HepG2 (cell line): ENCODE measurements around the gene IFNAR2. TPM values are rescaled to one million over a fixed set of nuclear protein-coding genes. Genes with fewer than 3 reads are reported as not detected.

Experiments used
- DPF2 ChIP-seq: sonication (generic); formaldehyde crosslinking; IDR thresholded peaks from 2 replicates; pipeline ENCODE4 v1.4.0; 2020; ENCODE audit warnings: mild to moderate bottlenecking, low read depth, missing genetic modification reagents, borderline replicate concordance
- GATAD2A ChIP-seq: IDR thresholded peaks from 2 replicates; pipeline ENCODE4 v1.6.1; 2016
- MAZ ChIP-seq, 2 experiments: sonication (generic) in 1 of 2; formaldehyde crosslinking in 1 of 2; IDR thresholded peaks; 2 replicates each; pipeline versions ENCODE4 v1.5.0 to v1.6.1; 2012 to 2020; ENCODE audit warnings: low read depth in 2 of 2, mild to moderate bottlenecking in 2 of 2, borderline replicate concordance in 1 of 2, improper control_type of control experiment in 1 of 2, low read length in 1 of 2, missing genetic modification reagents in 1 of 2, moderate library complexity in 1 of 2
- MYNN ChIP-seq: sonication (generic); formaldehyde crosslinking; IDR thresholded peaks from 2 replicates; pipeline ENCODE4 v1.4.0; 2020; ENCODE audit warnings: mild to moderate bottlenecking, low read depth, missing genetic modification reagents
- PLSCR1 ChIP-seq: sonication (generic); formaldehyde crosslinking; IDR thresholded peaks from 2 replicates; pipeline ENCODE4 v1.5.0; 2020; ENCODE audit warnings: missing genetic modification reagents, mild to moderate bottlenecking, borderline replicate concordance
- RORA ChIP-seq: sonication (generic); formaldehyde crosslinking; IDR thresholded peaks from 2 replicates; pipeline ENCODE4 v1.5.0; 2020; ENCODE audit warnings: mild to moderate bottlenecking, missing genetic modification reagents, moderate library complexity
- SP5 ChIP-seq: IDR thresholded peaks from 2 replicates; pipeline ENCODE4 v1.6.1; 2016; ENCODE audit warnings: low read depth, borderline replicate concordance
- TRAFD1 ChIP-seq: sonication (generic); formaldehyde crosslinking; IDR thresholded peaks from 2 replicates; pipeline ENCODE4 v1.5.1; 2020; ENCODE audit warnings: missing genetic modification reagents, mild to moderate bottlenecking, borderline replicate concordance
- YY1 ChIP-seq: IDR thresholded peaks from 2 replicates; pipeline ENCODE4 v1.6.1; 2011; ENCODE audit warnings: low read length, low read depth, moderate library complexity, mild to moderate bottlenecking; ENCODE audit not compliant: insufficient read depth, insufficient replicate concordance
- ZFP36L1 ChIP-seq: sonication (generic); formaldehyde crosslinking; IDR thresholded peaks from 2 replicates; pipeline ENCODE4 v1.8.0; 2022; ENCODE audit warnings: mild to moderate bottlenecking, missing genetic modification reagents, moderate library complexity
- ZNF383 ChIP-seq: sonication (generic); formaldehyde crosslinking; IDR thresholded peaks from 2 replicates; pipeline ENCODE4 v1.4.0; 2020; ENCODE audit warnings: missing genetic modification reagents, mild to moderate bottlenecking, borderline replicate concordance
- ZNF512B ChIP-seq: sonication (generic); formaldehyde crosslinking; IDR thresholded peaks from 2 replicates; pipeline ENCODE4 v1.5.1; 2020; ENCODE audit warnings: missing genetic modification reagents, mild to moderate bottlenecking, borderline replicate concordance
- ZNF678 ChIP-seq: sonication (generic); formaldehyde crosslinking; IDR thresholded peaks from 2 replicates; pipeline ENCODE4 v1.4.0; 2020; ENCODE audit warnings: mild to moderate bottlenecking, missing genetic modification reagents
- ZNF746 ChIP-seq: sonication (generic); formaldehyde crosslinking; IDR thresholded peaks from 2 replicates; pipeline ENCODE4 v1.8.0; 2022; ENCODE audit warnings: mild to moderate bottlenecking, missing genetic modification reagents
- polyA plus RNA-seq, 8 experiments: library from polyadenylated mRNA; depleted of rRNA in 3 of 8; stranded (reverse) in 7 of 8; unstranded in 1 of 8; fragments of >200 nt; fragmentation: Illumina TruSeq in 4 of 8; extraction: Trizol in 4 of 8; gene quantifications; 2 replicates each; pipeline versions ENCODE4 v1.2.1 to v1.2.3, GENCODE V29; 2011 to 2016; ENCODE audit warnings: low read depth in 4 of 8, missing spikeins in 1 of 8, mixed read lengths in 1 of 8; ENCODE audit not compliant: insufficient read depth in 1 of 8
- total RNA-seq, 5 experiments: library from RNA; depleted of rRNA; stranded (reverse); fragments of >200 nt; fragmentation: Illumina TruSeq; extraction: Trizol; gene quantifications; 2 replicates each; pipeline ENCODE4 v1.2.3, GENCODE V29; 2016; ENCODE audit warnings: low read depth in 1 of 5
- TF ChIP-seq, protein P1 (sequence below): sonication (generic); formaldehyde crosslinking; IDR thresholded peaks from 2 replicates; pipeline ENCODE4 v1.5.1; 2020; ENCODE audit warnings: missing genetic modification reagents, mild to moderate bottlenecking, borderline replicate concordance
- TF ChIP-seq, protein P2 (sequence below): sonication (generic); formaldehyde crosslinking; IDR thresholded peaks from 2 replicates; pipeline ENCODE4 v1.4.0; 2020; ENCODE audit warnings: mild to moderate bottlenecking, missing genetic modification reagents

Gene IFNAR2
- total and polyA plus RNA-seq, 2 of the 13 experiments (the other 11 are each of a cell fraction or from before 2014, with no cell fraction given): 5.1 to 24.1 TPM

GRCh38 chr21:33266050-33266788 lies 36.5 kb downstream of the IFNAR2 start, which contains the start of gene IL10RB (continued):
- TF ChIP-seq TRAFD1 (CRISPR knock-in tag): no peak
- no peak; the same call in 1 of the 2 replicates for TF ChIP-seq ZNF512B
- 0 out of 2 replicates have a peak, but pooled peaks have one; percentile 61 for TF ChIP-seq RORA (CRISPR knock-in tag)
- TF ChIP-seq MYNN (CRISPR knock-in tag): no peak
- TF ChIP-seq ZNF746 (CRISPR knock-in tag): no peak
- peak; percentile 58 for TF ChIP-seq YY1
- no peak for TF ChIP-seq SP5 (CRISPR knock-in tag)
- TF ChIP-seq ZFP36L1: 0 out of 2 replicates have a peak, but pooled peaks have one; percentile 49
- no peak for TF ChIP-seq ZNF383 (CRISPR knock-in tag)
- no peak for TF ChIP-seq PLSCR1 (CRISPR knock-in tag)
- TF ChIP-seq, protein P1, sequence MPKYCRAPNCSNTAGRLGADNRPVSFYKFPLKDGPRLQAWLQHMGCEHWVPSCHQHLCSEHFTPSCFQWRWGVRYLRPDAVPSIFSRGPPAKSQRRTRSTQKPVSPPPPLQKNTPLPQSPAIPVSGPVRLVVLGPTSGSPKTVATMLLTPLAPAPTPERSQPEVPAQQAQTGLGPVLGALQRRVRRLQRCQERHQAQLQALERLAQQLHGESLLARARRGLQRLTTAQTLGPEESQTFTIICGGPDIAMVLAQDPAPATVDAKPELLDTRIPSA (CRISPR knock-in tag): 0 out of 2 replicates have a peak, but pooled peaks have one; percentile 33
- peak; percentile 31; the same call in 1 of the 2 replicates for TF ChIP-seq MAZ (IDR thresholded peaks at IDR 0.05; ENCODE audit: borderline replicate concordance, low read depth, low read length)
- peak; percentile 67 for TF ChIP-seq MAZ (CRISPR knock-in tag; IDR thresholded peaks at IDR 0.05; ENCODE audit: low read depth)
- TF ChIP-seq ZNF678 (CRISPR knock-in tag): no peak
- TF ChIP-seq, protein P2, sequence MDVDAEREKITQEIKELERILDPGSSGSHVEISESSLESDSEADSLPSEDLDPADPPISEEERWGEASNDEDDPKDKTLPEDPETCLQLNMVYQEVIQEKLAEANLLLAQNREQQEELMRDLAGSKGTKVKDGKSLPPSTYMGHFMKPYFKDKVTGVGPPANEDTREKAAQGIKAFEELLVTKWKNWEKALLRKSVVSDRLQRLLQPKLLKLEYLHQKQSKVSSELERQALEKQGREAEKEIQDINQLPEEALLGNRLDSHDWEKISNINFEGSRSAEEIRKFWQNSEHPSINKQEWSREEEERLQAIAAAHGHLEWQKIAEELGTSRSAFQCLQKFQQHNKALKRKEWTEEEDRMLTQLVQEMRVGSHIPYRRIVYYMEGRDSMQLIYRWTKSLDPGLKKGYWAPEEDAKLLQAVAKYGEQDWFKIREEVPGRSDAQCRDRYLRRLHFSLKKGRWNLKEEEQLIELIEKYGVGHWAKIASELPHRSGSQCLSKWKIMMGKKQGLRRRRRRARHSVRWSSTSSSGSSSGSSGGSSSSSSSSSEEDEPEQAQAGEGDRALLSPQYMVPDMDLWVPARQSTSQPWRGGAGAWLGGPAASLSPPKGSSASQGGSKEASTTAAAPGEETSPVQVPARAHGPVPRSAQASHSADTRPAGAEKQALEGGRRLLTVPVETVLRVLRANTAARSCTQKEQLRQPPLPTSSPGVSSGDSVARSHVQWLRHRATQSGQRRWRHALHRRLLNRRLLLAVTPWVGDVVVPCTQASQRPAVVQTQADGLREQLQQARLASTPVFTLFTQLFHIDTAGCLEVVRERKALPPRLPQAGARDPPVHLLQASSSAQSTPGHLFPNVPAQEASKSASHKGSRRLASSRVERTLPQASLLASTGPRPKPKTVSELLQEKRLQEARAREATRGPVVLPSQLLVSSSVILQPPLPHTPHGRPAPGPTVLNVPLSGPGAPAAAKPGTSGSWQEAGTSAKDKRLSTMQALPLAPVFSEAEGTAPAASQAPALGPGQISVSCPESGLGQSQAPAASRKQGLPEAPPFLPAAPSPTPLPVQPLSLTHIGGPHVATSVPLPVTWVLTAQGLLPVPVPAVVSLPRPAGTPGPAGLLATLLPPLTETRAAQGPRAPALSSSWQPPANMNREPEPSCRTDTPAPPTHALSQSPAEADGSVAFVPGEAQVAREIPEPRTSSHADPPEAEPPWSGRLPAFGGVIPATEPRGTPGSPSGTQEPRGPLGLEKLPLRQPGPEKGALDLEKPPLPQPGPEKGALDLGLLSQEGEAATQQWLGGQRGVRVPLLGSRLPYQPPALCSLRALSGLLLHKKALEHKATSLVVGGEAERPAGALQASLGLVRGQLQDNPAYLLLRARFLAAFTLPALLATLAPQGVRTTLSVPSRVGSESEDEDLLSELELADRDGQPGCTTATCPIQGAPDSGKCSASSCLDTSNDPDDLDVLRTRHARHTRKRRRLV: no peak
- no peak for TF ChIP-seq DPF2 (CRISPR knock-in tag)
- TF ChIP-seq GATAD2A (CRISPR knock-in tag): no peak
